HG03571 (cell line): ENCODE measurements around the gene NFYA.
A peak's percentile ranks its signal among the peaks of the same experiment; 100 is the strongest.

Experiments used
- ATAC-seq: cut with Tn5 transposase; IDR thresholded peaks from one replicate; pipeline ENCODE4 v1.9.1; 2021; ENCODE audit not compliant: unreplicated experiment

Gene NFYA

DNA sequence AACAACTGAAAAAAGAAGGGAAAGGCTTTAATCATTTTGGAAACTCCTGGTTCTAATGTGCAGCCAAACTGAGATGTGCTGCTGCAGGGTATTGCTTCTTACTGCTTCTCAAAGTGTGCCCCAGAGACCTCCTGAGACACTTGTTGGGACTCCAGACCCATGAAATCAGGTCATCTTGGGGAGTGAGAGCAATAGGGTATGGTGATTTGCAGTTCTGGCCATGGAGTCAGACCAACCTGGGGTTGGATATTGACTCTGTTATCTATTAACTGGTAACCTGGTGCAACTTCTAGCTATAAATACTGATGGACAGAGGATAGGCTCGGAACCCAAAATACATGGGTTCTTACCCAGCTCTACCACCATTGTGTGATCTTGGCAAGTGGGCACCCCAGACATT lies 26.7 kb upstream of the NFYA start:
- no peak for ATAC-seq

DNA sequence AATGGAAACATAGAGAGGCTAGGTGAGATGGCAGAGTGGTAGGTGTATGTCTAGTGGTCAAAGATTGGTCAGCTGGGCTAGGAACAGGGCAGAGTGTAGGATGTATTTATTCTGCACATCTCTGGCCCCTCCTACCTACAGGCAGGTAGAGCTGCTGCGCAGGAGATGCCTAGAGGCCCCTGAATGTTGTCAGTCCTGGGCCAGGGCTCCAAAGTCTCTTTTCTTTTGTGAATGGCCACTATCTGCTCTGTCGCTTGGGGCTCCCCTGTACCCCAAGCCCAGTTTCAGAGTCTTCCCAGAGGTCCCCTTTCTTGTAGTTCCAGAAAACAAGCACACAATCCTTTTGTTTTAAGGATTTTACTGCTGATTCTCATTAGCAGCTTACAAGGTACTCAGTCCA lies 25.5 kb upstream of the NFYA start:
- no peak for ATAC-seq

DNA sequence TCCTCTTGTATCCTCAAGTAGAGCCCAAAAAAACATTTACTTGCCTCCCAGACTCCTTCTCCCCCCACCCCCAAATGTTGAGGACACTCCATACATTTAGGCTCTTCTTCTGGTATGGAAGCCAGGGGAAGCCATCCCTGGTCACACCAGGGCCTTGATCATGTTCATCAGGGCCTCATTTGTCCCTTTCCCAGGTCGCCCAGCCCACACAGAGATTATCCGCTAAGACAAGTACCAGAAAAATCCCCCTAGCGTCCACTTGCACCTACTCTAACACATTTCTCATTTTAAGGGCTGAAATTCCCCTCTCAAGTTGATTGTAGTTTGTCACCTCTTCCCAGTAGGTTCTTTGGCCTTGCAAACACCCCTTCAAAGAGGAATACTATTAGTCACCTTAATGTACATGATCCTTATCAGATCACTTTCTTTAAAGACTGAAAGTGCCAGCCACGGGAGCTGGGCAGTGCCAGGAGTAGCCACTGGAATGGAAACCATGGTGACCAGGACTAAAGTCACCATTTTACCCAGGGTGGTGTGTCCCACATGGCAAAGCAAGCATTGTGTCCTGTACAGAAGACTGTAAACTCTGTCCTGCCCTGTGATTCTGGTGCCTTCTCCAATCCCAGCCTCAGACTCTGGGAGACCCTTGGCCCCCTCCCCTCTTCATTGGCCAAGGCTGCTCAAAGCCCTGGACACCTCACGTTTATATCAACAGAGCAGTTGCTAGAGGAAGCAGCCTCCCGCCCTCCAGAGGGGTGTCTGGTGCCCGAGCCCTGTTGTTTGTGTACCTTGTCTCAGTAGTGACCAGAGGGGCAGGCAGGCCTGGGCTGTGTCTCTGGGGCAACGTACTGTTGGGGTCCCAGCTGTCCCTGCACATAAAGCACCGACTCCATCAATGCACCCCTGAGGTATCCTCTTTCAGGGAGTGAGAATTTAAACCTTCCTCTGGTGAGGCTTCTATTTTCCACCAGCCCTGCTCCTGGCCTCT lies 24.7 kb upstream of the NFYA start:
- ATAC-seq = no peak

DNA sequence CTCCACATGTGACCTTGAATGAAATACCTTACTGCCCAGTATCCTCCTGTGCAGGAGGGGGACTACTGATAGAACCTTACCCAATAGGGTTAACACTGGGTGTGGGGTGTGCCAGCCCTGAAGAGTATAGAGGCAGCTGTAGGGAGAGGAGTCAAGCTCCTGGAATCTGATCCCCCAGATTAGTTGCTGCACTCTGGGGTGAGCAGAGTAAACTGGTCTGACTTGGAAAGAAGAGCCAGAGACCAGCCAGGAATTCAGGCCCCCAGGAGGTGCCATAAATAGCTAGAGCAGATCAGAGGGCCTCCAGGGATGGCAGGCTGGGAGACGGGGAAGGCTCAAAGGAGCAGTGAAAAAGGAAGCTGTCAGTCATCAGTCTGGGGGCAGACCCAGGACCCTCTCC lies 23.3 kb upstream of the NFYA start:
- ATAC-seq = no peak

DNA sequence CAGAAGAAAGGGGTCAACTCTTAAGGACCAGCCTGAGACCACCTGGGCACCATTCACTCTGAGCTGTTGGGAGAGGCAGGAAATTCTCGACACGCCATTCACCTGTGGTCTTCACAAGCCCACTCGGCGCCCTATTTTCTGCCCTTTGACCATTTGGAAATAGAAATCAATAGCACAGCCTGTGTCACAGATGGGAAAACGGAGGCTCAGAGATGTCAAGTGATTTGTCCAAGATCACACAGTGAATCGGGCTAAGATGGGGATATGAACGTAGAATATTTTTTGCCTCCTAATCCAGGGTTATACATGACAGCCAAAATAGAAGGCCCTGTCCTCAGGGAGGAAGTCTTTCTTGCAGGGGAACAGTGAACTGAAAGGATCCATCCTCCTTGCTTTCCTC lies 22.8 kb upstream of the NFYA start:
- ATAC-seq = no peak

DNA sequence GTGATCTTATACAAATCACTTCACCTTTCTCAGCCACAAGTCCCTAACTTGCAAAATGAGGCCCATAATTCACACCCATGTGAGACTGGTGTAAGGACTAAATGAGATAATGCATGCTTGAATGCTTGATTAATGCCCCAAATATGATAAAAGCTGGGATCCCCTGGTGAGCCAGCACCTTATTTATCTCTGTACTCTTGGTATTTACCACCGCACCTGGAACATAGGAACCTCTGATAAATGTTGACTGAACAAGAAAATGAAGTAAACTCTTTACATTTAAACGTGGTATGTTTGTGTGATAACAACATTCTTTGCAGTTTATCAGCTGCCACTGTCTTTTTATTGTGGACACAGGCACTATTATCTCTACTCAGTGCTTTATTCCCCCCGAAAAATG lies 22.2 kb upstream of the NFYA start:
- ATAC-seq = no peak

DNA sequence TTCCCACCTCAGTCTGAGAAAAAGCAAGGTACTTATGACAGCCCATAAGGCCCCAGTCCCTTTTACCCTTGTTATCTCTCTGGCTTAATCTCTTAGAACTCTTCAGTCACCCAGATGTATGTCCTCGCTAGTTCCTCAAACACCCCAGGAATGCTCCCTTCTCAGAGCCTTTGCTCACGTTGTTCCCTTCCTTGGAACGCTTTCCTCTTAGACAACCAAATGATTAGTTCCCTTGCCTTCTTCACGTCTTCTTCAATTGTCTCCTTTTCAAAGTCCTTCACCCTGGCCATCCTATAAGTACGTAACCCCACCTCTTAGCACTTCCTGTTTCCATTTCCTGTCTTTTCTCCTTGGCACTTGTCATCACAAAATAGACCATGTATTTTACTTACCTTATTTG lies 20.9 kb upstream of the NFYA start:
- ATAC-seq = no peak

DNA sequence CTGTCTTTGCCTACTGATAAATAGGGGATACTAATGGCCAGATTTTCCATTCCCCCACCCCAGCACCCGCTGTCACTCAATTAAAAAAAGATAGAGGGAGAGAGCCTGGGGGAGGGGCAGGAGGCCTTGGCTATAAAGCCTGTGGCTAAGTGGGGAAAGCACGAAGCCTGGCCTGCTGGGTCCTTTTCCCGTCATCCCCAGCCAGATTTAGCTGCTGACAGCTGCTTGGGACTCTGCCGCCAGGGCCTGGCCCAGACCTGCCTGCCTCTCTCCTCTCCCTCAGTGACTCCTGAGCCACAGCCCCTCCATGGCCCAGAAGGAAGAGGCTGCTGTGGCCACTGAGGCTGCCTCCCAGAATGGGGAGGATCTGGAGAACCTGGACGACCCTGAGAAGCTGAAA lies 19.7 kb upstream of the NFYA start, which contains the start of gene APOBEC2:
Gene APOBEC2, plus strand, starts transcription at position 162 of the 400 bp plus-strand sequence. Its CDS starts 146 bp downstream, at position 308.
- no peak for ATAC-seq

DNA sequence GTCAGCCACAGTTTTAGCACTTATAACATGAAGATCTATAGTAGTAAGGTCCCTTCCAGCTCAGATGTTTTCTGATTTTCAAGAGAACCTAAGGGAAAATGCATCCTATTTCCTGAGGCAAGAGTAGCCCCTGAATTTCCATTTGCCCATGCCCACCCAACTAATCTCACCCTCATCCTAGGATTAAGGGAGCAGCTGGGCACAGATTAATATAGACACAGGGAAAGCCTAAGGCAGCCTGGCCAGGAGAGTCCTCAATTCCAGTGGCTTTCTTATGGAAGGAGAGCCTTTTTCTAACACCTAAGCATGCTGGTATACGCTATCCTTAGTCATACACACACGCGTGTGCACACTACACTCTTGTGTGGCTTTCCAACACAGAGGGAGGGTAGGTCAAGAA lies 18.3 kb upstream of the NFYA start:
- no peak for ATAC-seq

DNA sequence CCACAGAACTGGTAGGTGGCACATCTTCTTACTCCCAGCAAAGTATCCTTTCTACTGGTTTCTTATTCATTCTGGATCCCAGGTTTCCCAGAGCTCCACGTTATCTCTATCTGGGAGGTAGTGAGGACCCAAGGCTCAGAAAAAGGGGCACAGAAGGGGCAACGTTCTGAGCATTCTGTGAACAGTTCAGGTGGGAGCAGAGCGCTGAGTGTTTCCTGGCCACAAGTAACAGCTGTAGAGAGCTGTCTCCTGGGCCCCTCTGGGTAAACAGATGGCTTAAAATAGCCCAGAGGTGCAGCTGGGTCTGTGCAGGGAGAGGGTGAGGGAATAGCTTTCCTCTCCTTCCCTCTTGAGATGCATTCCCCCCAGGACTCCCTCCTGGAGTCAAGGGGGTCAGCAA lies 17.6 kb upstream of the NFYA start:
- no peak for ATAC-seq

DNA sequence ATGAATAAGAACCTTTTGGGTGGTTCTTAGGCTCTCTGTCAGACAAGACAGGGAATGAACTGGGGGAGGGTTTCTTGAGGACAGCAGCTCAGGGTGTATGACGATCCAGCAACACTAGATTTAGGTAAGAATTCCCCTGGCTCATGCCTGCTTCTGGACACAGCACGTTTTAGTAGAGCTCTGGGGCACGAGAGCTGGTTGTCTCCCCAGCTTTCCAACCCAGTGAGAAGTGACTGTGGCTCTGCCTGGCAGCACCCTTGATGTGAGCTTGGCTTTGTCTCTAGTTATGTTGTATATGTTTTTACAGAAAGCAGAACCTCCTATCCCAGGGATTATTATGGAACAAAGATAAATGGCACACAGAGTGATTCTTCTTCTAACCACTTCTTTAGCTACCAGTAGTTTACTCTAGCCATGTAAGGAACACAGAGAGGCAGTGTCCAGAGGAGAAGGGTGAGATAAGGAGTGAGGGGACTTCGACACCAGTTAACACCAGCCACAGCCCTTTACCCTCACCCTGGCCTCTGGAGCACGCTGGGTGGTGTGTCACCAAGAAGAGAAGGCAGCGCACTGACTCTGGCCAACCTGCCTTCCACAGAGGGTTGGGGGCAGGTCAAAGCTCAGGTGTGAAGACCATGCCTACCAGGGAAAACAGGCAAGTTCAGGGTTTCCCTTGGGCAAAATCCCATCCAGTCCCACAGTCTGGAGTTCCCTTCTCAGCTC lies 15.8 kb upstream of the NFYA start:
- ATAC-seq = no peak

DNA sequence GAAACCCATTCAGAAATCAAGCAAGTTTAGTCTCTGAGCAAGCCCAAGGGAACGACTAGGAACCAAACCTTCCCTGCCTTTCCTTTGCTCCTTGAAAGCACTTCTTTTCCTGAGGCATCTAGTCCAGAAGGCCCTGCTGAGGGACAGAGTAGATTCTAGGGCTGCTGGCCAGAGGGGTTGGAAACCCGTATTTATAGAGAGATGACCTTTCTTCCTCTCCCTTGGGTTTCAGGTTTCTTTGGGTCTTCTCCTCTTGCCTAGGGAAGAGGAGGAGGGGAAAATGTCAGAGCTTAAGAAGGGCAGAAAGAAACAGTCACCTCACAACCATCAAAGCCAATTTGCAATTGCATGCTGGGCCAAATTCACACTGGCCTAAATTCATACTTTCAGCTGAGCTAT lies 14.0 kb upstream of the NFYA start:
- ATAC-seq = no peak

DNA sequence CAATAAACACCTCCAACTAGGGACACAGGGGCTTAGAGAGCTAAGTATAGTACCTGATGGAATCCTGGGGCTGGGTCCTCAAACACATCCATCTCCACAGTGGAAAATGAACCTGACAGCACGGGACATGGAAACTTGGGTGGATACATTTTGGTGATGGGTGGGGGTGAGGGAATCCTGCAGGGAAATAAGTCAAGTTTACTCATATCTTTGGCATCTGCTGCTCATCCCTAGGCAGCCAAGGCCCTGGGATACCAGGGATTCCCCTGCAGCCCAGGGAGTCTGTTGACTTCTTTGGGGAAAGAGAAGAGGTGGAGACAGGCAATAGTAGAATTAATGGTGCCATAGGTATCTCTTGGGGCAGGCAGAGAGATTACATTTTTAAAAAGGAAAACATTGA lies 13.2 kb upstream of the NFYA start:
- no peak for ATAC-seq

DNA sequence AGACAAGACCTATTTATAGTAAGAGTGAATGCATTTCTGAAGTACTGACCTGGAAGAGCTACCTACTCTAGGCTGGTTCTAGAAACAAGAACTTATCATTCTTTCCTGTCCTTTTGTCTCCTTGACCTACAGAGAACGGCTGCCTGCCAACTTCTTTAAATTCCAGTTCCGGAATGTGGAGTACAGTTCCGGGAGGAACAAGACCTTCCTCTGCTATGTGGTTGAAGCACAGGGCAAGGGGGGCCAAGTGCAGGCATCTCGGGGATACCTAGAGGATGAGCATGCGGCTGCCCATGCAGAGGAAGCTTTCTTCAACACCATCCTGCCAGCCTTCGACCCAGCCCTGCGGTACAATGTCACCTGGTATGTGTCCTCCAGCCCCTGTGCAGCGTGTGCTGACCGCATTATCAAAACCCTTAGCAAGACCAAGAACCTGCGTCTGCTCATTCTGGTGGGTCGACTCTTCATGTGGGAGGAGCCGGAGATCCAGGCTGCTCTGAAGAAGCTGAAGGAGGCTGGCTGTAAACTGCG lies 11.5 kb upstream of the NFYA start:
- ATAC-seq = no peak

DNA sequence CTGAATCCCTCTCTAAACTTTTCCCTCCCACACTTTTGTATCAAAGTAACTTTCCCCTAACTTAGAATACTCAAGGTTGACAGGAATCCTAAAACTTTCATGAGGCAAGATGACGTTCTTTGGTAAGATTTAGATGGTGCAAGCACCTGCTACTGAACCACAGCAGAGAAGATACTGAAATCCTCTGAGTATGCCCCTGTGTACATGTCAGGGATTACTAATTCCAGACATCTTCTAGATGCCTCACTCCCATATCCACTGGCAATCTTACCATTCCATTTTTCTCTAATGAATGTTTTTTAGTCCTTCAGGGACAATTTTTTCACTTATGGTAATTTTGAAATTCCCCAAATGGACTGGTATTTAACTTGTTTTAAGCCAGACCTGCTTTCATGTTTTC lies 10.7 kb upstream of the NFYA start:
- ATAC-seq = no peak

DNA sequence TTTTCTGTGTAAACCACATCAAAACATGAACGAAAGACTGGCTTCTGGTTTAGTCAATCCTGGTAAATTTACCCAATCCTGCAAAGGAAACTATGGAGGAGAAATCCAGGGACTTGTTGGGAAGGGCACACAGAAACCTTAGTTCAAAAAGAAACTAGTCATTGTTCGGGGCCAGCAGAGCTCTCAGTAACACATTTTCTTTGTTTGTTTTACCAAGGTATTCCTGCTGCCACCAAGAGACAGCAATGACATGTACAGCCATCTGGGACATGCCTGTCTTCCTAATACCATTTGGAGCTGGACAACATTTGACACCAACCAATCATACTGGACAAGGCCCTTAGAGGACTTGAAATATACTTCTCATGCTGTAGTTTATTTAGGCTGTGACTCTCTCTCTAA lies 8.9 kb upstream of the NFYA start:
- no peak for ATAC-seq

DNA sequence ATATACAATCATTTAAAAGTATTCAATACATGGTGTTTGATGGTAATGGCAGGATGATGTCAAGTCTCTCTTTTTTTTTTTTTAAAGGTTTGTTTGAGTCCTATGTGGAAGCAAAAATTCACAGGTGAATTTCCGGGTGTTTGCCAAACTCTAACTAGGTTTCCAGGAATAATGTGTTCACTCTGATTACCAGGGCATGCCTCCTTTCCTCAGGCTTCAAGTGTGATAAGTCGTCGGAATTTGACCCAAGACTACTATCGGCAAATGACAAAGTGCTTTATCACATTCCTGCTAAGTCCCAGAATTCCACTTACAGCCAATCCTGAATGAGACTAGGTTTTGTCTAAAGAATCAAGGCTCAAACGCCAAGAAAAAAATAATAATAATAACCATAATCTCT lies 7.9 kb upstream of the NFYA start:
- no peak for ATAC-seq

DNA sequence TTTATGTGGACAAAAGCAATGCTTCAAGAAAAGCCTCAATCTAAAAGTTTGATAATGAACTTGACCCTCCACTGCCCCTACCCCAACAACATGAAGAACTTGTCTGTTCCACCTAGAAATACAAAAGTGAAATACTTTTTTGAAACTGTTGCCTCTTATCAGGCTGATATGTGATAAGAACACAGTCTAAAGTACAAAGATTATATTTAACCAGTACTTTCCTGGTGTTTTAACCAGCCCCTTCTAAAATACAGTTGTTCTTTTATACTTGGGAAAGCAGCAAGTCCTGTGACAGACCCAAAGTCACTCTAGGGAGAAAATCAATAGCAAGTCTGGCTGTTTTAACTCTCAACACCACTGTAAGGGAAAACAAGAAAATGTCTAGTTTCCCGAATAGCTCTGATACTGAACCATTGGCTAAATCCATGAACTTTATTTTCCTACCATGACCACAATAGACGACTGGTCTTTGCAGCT lies 7.2 kb upstream of the NFYA start:
- ATAC-seq = no peak

DNA sequence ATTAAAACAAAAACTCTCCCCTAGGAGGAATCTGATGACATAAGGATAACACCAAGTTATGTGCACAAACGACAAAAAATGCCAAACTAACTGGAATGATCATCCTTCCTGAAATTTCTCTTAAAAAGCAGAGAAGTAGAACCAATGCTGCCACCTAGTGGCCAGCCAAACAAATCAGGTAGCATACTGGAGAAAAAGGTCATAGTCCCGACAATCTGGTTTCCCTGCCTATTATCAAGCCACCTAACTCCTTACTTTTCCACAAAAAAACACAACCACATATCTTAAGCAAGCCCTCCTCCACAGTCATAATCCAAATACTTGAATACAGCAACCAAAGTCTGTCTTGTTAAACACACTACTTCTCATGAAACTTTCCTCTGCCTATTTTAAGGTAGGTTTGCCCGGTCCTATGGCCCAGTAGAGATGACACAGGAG lies 5.9 kb upstream of the NFYA start:
- no peak for ATAC-seq

DNA sequence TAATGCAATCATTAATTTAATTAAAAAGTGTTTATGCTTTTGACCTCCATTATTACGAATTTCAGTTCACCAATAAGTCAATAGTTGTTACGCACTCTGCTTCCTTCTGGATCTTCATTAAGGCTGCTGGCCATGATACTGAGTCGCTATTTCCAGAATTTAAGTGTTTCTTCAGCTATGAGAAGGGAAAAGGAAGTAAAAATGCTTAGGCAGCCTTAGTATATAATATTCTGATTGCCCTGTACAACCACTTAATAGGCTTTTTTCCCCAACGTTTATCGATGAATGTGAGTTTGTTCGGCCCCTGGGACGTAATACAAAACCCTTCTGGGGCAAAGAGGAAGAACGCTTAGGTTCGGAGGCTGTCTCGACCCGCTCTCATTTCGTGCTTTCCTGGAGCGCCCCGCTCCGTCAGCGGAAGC lies 1.3 kb upstream of the NFYA start:
- no peak for ATAC-seq

DNA sequence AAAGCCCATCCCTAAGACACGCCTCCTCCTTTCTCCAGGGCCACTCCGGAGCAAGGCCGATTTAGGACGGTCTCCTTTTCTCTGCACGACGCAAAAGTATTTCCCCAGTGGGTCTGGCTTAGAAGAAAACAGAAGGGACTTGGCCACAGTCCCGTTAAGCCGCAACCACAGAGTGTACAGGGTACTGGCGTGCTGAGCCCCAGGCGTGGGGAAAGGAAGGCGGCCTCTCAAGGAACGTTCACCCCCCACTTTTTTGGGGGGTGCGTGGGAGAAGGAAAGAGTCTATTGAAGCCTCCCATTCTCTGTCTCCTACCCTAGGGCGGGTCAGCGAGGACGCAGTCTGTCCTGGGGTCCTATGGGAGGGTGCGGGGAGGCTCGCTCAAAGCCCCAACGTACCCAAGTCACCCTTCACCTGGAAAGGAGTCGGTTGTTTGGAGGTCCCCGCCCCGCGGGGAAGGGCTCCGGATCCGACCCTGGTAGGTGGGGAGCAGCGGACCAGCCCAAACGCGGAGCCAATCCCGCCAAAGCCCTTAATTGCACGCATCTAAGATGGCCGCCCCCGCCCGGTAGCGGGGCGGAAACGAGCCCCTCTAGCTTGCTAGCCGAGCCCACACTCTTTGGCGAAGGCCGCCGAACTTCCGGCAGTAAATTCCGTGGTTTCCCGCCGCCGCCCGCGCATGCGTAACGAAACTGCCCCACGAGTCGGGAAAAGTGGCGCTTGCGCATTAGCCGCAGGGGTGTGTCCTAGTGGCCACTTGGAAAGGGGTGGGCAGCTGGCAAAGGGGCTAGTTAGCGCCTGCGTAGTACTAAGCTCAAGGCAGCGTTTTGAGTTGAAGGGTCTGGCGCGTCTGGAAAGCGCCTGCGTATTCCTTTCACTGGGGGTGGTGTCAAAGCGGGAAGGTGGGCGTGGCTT lies 595 bp upstream of the NFYA start, which contains the start of gene OARD1:
Gene OARD1, minus strand, starts transcription at position 434 of the 913 bp plus-strand sequence. CDS start 722 bp downstream, outside the sequence.
- ATAC-seq = peak; percentile 57
